Neural progenitor cell (in vitro differentiated cells): Measurements from ENCODE around the gene TRMO.

ENCODE experiments used
- EZH2phosphoT487 ChIP-seq: fragments of 200-600 bp; sonication (generic); IDR thresholded peaks from 2 replicates; pipeline ENCODE4 v1.6.1; 2017; ENCODE audit warnings: antibody characterized with exemption
- TF ChIP-seq, protein P1 (sequence below): fragments of 200-600 bp; sonication (generic); IDR thresholded peaks from 2 replicates; pipeline ENCODE4 v1.5.1; 2017; ENCODE audit warnings: antibody characterized with exemption, mild to moderate bottlenecking

- TF ChIP-seq, protein P1, sequence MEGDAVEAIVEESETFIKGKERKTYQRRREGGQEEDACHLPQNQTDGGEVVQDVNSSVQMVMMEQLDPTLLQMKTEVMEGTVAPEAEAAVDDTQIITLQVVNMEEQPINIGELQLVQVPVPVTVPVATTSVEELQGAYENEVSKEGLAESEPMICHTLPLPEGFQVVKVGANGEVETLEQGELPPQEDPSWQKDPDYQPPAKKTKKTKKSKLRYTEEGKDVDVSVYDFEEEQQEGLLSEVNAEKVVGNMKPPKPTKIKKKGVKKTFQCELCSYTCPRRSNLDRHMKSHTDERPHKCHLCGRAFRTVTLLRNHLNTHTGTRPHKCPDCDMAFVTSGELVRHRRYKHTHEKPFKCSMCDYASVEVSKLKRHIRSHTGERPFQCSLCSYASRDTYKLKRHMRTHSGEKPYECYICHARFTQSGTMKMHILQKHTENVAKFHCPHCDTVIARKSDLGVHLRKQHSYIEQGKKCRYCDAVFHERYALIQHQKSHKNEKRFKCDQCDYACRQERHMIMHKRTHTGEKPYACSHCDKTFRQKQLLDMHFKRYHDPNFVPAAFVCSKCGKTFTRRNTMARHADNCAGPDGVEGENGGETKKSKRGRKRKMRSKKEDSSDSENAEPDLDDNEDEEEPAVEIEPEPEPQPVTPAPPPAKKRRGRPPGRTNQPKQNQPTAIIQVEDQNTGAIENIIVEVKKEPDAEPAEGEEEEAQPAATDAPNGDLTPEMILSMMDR, result no peak
- TF ChIP-seq EZH2phosphoT487, result no peak
Observed at GRCh38 chr9:97875111-97875510, 47.2 kb downstream of the TRMO start.
